ENCODE measurements around the gene RALGAPA2.

Gene RALGAPA2

GRCh38 chr20:20472684-20473274 lies 239.7 kb downstream of the RALGAPA2 start:
- DNase-seq (ENCODE audit: low spot score), result no peak
- FAIRE-seq, result no peak

- DNase-seq (ENCODE audit: low spot score) (no peak), FAIRE-seq (no peak)
Measured at GRCh38 chr20:20466341-20466879, 246.0 kb downstream of the RALGAPA2 start.

GRCh38 chr20:20465252-20465651 lies 247.2 kb downstream of the RALGAPA2 start:
- FAIRE-seq (no peak), DNase-seq (ENCODE audit: low spot score) (no peak)

- no peak for DNase-seq (ENCODE audit: low spot score)
- FAIRE-seq, result no peak
Measured at GRCh38 chr20:20463933-20464374, 248.5 kb downstream of the RALGAPA2 start.

- FAIRE-seq (no peak), DNase-seq (ENCODE audit: low spot score) (no peak)
Measured at GRCh38 chr20:20462185-20462584, 250.3 kb downstream of the RALGAPA2 start.

GRCh38 chr20:20461551-20461950 lies 250.9 kb downstream of the RALGAPA2 start:
- FAIRE-seq (no peak), DNase-seq (ENCODE audit: low spot score) (no peak)

- FAIRE-seq, result no peak
- no peak for DNase-seq (ENCODE audit: low spot score)
Measured at GRCh38 chr20:20459726-20460125, 252.7 kb downstream of the RALGAPA2 start.

GRCh38 chr20:20457392-20458126 lies 254.9 kb downstream of the RALGAPA2 start:
- no peak for DNase-seq (ENCODE audit: low spot score)
- no peak for FAIRE-seq

- FAIRE-seq (no peak), DNase-seq (ENCODE audit: low spot score) (no peak)
Measured at GRCh38 chr20:20456741-20457140, 255.7 kb downstream of the RALGAPA2 start.

GRCh38 chr20:20455926-20456325 lies 256.5 kb downstream of the RALGAPA2 start:
- FAIRE-seq (no peak), DNase-seq (ENCODE audit: low spot score) (no peak)

- DNase-seq (ENCODE audit: low spot score) (no peak), FAIRE-seq (no peak)
Measured at GRCh38 chr20:20454850-20455627, 257.4 kb downstream of the RALGAPA2 start.

- DNase-seq (ENCODE audit: low spot score) (no peak), FAIRE-seq (no peak)
Measured at GRCh38 chr20:20454367-20454766, 258.1 kb downstream of the RALGAPA2 start.

GRCh38 chr20:20452254-20452676 lies 260.2 kb downstream of the RALGAPA2 start:
- FAIRE-seq, result no peak
- peak; percentile 19 for DNase-seq (ENCODE audit: low spot score)

GRCh38 chr20:20450521-20450920 lies 261.9 kb downstream of the RALGAPA2 start:
- DNase-seq (ENCODE audit: low spot score) (no peak), FAIRE-seq (no peak)

- DNase-seq (ENCODE audit: low spot score) (no peak), FAIRE-seq (no peak)
Measured at GRCh38 chr20:20448881-20449280, 263.6 kb downstream of the RALGAPA2 start.

GRCh38 chr20:20447196-20447595 lies 265.2 kb downstream of the RALGAPA2 start:
- DNase-seq (ENCODE audit: low spot score), result no peak

GRCh38 chr20:20446425-20447015 lies 265.9 kb downstream of the RALGAPA2 start:
- no peak for FAIRE-seq
- DNase-seq (ENCODE audit: low spot score), result no peak

More at GRCh38 chr20:20447196-20447595, 265.2 kb downstream of the RALGAPA2 start:
- no peak for FAIRE-seq

- no peak for FAIRE-seq
- no peak for DNase-seq (ENCODE audit: low spot score)
Measured at GRCh38 chr20:20446001-20446400, 266.4 kb downstream of the RALGAPA2 start.

GRCh38 chr20:20443504-20443903 lies 268.9 kb downstream of the RALGAPA2 start:
- no peak for FAIRE-seq
- DNase-seq (ENCODE audit: low spot score), result no peak

- FAIRE-seq (no peak), DNase-seq (ENCODE audit: low spot score) (no peak)
Measured at GRCh38 chr20:20442466-20442865, 270.0 kb downstream of the RALGAPA2 start.

- DNase-seq (ENCODE audit: low spot score) (no peak), FAIRE-seq (no peak)
Measured at GRCh38 chr20:20440886-20441658, 271.4 kb downstream of the RALGAPA2 start.
